Measurements from ENCODE around the gene VMA21. TPM values are rescaled to one million over a fixed set of nuclear protein-coding genes. Genes with fewer than 3 reads are reported as not detected.

VMA21 gene
- total RNA-seq, 2 experiments from 2014 or later = 33.7 to 48.1 TPM

- no peaks in the 10 kb centered on the region for H3K79me2 ChIP-seq (ENCODE audit: insufficient read depth, low read depth, low read length)
- DNase-seq (ENCODE audit: low spot score) = no peak
- H3K4me1 ChIP-seq (ENCODE audit: insufficient read depth, low read length, poor library complexity, severe bottlenecking) = no peaks in the 10 kb centered on the region
- no peak overlapping the region for H3K4me2 ChIP-seq (ENCODE audit: low read length)
- no peaks in the 10 kb centered on the region for H3K36me3 ChIP-seq (ENCODE audit: insufficient read depth, low read length)
- no peaks in the 10 kb centered on the region for H3K9me2 ChIP-seq (ENCODE audit: insufficient read depth, low read length)
- no peaks in the 10 kb centered on the region for H4K20me1 ChIP-seq (ENCODE audit: insufficient read depth, low read length)
- POLR2A ChIA-PET = no interaction called here
- H3K9me3 ChIP-seq (ENCODE audit: low read length) = no peaks in the 10 kb centered on the region
- H2AFZ ChIP-seq (ENCODE audit: low read length) = no peak overlapping the region
- no peak overlapping the region for H3K27ac ChIP-seq (ENCODE audit: low read depth, low read length, poor library complexity, severe bottlenecking)
- TF ChIP-seq CTCF (conservative IDR thresholded peaks at IDR 0.05; ENCODE audit: low read length) = no peak
- no peak for TF ChIP-seq EZH2phosphoT487 (IDR thresholded peaks at IDR 0.05; ENCODE audit: borderline replicate concordance, low read depth, low read length)
- CTCF ChIA-PET (ENCODE audit: unreplicated experiment) = no interaction called here
- no TSS peak for BruUV-seq (replicated peaks)
- no peak overlapping the region for H3K4me3 ChIP-seq (ENCODE audit: low read depth, low read length, poor library complexity, severe bottlenecking)
- intact Hi-C loops (cut with micrococcal nuclease; ENCODE audit: unreplicated experiment) = no loop called here
These were observed 26.1 kb upstream of the VMA21 start for GRCh38 chrX:151370906-151371305.

- no peak overlapping the region for H3K27ac ChIP-seq (ENCODE audit: low read depth, low read length, poor library complexity, severe bottlenecking)
- no peaks in the 10 kb centered on the region for H4K20me1 ChIP-seq (ENCODE audit: insufficient read depth, low read length)
- H3K4me2 ChIP-seq (ENCODE audit: low read length) = no peak overlapping the region
- no peak for DNase-seq (ENCODE audit: low spot score)
- no peak overlapping the region for H2AFZ ChIP-seq (ENCODE audit: low read length)
- no peaks in the 10 kb centered on the region for H3K36me3 ChIP-seq (ENCODE audit: insufficient read depth, low read length)
- TF ChIP-seq EZH2phosphoT487 (IDR thresholded peaks at IDR 0.05; ENCODE audit: borderline replicate concordance, low read depth, low read length) (no peak), CTCF (conservative IDR thresholded peaks at IDR 0.05; ENCODE audit: low read length) (no peak)
- H3K4me1 ChIP-seq (ENCODE audit: insufficient read depth, low read length, poor library complexity, severe bottlenecking) = no peaks in the 10 kb centered on the region
- no peaks in the 10 kb centered on the region for H3K9me2 ChIP-seq (ENCODE audit: insufficient read depth, low read length)
- no peaks in the 10 kb centered on the region for H3K79me2 ChIP-seq (ENCODE audit: insufficient read depth, low read depth, low read length)
- POLR2A ChIA-PET = no interaction called here
- no peaks in the 10 kb centered on the region for H3K9me3 ChIP-seq (ENCODE audit: low read length)
- H3K4me3 ChIP-seq (ENCODE audit: low read depth, low read length, poor library complexity, severe bottlenecking) = no peak overlapping the region
- no TSS peak for BruUV-seq (replicated peaks)
- intact Hi-C loops (cut with micrococcal nuclease; ENCODE audit: unreplicated experiment) = no loop called here
- CTCF ChIA-PET (ENCODE audit: unreplicated experiment) = no interaction called here
These were observed 12.2 kb upstream of the VMA21 start for GRCh38 chrX:151384807-151385206.

- Histone ChIP-seq H3K4me2 (ENCODE audit: low read length) (no peak overlapping the region), H3K36me3 (ENCODE audit: insufficient read depth, low read length) (no peaks in the 10 kb centered on the region), H3K9me2 (ENCODE audit: insufficient read depth, low read length) (no peaks in the 10 kb centered on the region), H3K4me1 (ENCODE audit: insufficient read depth, low read length, poor library complexity, severe bottlenecking) (no peaks in the 10 kb centered on the region), H3K9me3 (ENCODE audit: low read length) (no peaks in the 10 kb centered on the region), H3K27ac (ENCODE audit: low read depth, low read length, poor library complexity, severe bottlenecking) (no peak overlapping the region), H2AFZ (ENCODE audit: low read length) (no peak overlapping the region), H4K20me1 (ENCODE audit: insufficient read depth, low read length) (no peaks in the 10 kb centered on the region), H3K79me2 (ENCODE audit: insufficient read depth, low read depth, low read length) (no peaks in the 10 kb centered on the region), H3K4me3 (ENCODE audit: low read depth, low read length, poor library complexity, severe bottlenecking) (no peak overlapping the region)
- intact Hi-C loops (cut with micrococcal nuclease; ENCODE audit: unreplicated experiment) = no loop called here
- ChIA-PET CTCF (ENCODE audit: unreplicated experiment) (no interaction called here), POLR2A (interaction anchor here (0.6 kb wide), 1 partner anchor 80 kb away, joined by 3 read pairs; no protein-coding TSS in a partner anchor)
- no TSS peak for BruUV-seq (replicated peaks)
- no peak for TF ChIP-seq CTCF (conservative IDR thresholded peaks at IDR 0.05; ENCODE audit: low read length)
- no peak for TF ChIP-seq EZH2phosphoT487 (IDR thresholded peaks at IDR 0.05; ENCODE audit: borderline replicate concordance, low read depth, low read length)
- DNase-seq (ENCODE audit: low spot score) = no peak
These were observed 10.1 kb upstream of the VMA21 start for GRCh38 chrX:151386838-151387459.
